Thoracic aorta (tissue), 2 donors: ENCODE results near the gene SLC15A1. TPM values are rescaled to one million over a fixed set of nuclear protein-coding genes. Genes with fewer than 3 reads are reported as not detected.

Experiments
- ATAC-seq: fragments of 150-250 bp; one replicate; pipeline ENCODE4 v1.8.0; 2017; ENCODE audit warnings: low read depth; ENCODE audit not compliant: insufficient number of reproducible peaks, low FRiP score
- DNase-seq: peaks from one replicate; pipeline ENCODE4 v3.0.0-alpha.2; 2020; ENCODE audit warnings: low spot score
- H3K27ac ChIP-seq, 2 donors: fragments of 200-600 bp; sonication (generic); 1 replicate in 1 of 2; 2 replicates in 1 of 2; pipeline ENCODE4 v1.5.1; 2016; ENCODE audit warnings: mild to moderate bottlenecking in 2 of 2, moderate library complexity in 2 of 2
- H3K27me3 ChIP-seq: fragments of 200-600 bp; sonication (generic); replicated peaks from 2 replicates; pipeline ENCODE4 v1.6.0; 2016; ENCODE audit warnings: mild to moderate bottlenecking; ENCODE audit not compliant: insufficient read depth
- H3K36me3 ChIP-seq: fragments of 200-600 bp; sonication (generic); one replicate; pipeline ENCODE4 v1.5.1; 2016
- H3K4me1 ChIP-seq, 2 donors: fragments of 200-600 bp; sonication (generic); 1 replicate in 1 of 2; 2 replicates in 1 of 2; pipeline versions ENCODE4 v1.5.1 to v1.6.0; 2016; ENCODE audit warnings: low read depth in 2 of 2, mild to moderate bottlenecking in 1 of 2; ENCODE audit not compliant: control insufficient read depth in 1 of 2
- H3K4me3 ChIP-seq: fragments of 200-600 bp; sonication (generic); 2 replicates; pipeline ENCODE4 v1.5.1; 2016; ENCODE audit warnings: mild to moderate bottlenecking
- H3K9me3 ChIP-seq: fragments of 200-600 bp; sonication (generic); 2 replicates; pipeline ENCODE4 v1.5.1; 2016
- total RNA-seq, 2 donors: library from RNA; depleted of rRNA; stranded (reverse); fragments of >200 nt; gene quantifications; one replicate each; pipeline versions ENCODE4 v1.1.0 to v1.2.3, GENCODE V29; 2016
- TF ChIP-seq, protein P1 (sequence below): fragments of 200-600 bp; sonication (generic); IDR thresholded peaks from one replicate; pipeline ENCODE4 v1.5.1; 2019; ENCODE audit warnings: antibody characterized with exemption

Gene SLC15A1
- total RNA-seq, 2 donors from 2014 or later, result not detected

DNA sequence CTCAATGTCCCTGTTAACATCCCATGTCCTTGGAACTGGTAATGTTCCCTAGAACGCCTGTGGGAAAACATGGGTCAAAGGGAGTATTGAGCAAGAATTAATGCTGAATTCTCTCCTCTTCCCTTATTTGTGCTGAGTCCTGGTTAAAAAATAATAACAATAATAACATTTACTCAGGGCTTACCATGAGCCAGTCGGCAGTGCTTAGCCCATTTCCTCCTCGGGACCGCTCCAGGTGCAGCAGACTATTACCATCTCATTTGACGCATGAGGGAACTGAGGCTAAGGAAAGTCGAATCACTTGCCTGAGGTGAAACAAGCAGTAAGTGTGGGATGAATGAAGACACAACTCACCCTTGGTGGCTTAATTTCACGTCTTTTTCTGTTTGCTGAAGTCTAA is 33.6 kb upstream of the SLC15A1 start:
- H3K36me3 ChIP-seq, result no peaks in the 10 kb centered on the region

DNA sequence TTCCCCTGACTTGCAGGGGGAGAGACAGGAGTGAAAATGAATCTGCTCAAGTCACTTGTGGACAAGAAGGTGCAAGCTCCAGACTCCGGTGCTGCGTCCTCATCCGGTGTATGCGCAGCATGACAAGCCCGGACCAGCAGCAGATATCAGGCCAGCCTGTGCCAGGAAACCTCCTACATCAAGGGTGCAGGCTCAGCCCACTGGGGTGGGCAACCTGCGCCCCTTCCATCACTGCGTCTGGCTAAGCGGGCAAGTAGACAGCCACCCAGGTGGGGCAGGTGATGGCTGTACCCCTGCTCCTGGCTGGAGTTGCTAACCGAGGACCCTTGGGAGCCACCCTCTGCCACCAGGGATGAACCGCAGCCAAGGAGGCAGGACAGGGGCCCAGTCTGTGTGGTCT is 32.9 kb upstream of the SLC15A1 start:
- Histone ChIP-seq H3K4me3 (no peak overlapping the region), H3K27ac (no peak overlapping the region), H3K36me3 (no peaks in the 10 kb centered on the region), H3K27me3 (no peaks in the 10 kb centered on the region), H3K9me3 (no peaks in the 10 kb centered on the region), H3K4me1 (no peaks in the 10 kb centered on the region)
- DNase-seq, result no peak
- TF ChIP-seq, protein P1, sequence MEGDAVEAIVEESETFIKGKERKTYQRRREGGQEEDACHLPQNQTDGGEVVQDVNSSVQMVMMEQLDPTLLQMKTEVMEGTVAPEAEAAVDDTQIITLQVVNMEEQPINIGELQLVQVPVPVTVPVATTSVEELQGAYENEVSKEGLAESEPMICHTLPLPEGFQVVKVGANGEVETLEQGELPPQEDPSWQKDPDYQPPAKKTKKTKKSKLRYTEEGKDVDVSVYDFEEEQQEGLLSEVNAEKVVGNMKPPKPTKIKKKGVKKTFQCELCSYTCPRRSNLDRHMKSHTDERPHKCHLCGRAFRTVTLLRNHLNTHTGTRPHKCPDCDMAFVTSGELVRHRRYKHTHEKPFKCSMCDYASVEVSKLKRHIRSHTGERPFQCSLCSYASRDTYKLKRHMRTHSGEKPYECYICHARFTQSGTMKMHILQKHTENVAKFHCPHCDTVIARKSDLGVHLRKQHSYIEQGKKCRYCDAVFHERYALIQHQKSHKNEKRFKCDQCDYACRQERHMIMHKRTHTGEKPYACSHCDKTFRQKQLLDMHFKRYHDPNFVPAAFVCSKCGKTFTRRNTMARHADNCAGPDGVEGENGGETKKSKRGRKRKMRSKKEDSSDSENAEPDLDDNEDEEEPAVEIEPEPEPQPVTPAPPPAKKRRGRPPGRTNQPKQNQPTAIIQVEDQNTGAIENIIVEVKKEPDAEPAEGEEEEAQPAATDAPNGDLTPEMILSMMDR, result no peak
- ATAC-seq, result no peak

More for the DNA sequence above, 33.6 kb upstream of the SLC15A1 start:
- TF ChIP-seq, protein P1, result no peak
- no peaks in the 10 kb centered on the region for H3K27me3 ChIP-seq
- no peak overlapping the region for H3K27ac ChIP-seq
- ATAC-seq (no peak), DNase-seq (no peak)
- H3K4me1 ChIP-seq, result no peaks in the 10 kb centered on the region
- no peak overlapping the region for H3K4me3 ChIP-seq
- H3K9me3 ChIP-seq, result no peaks in the 10 kb centered on the region

DNA sequence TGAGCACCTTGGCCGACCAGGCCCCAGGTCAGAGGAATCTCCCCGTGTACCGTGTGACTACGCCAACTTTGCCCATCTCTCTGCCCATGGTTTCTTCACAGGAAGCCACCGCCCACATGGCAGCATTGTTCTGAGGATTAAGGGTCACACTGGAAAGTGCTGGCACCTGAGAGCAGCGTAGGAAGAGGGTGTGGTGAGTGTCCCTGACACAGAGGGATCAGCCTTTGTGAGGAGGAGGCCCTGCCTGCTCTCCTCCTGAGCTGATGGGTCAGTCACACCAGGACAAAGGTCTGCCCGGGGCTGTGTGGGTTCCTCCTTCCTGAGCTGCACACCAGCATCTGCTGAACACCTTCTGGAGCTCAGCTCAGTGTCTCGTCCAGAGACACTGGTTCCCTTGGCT is 32.2 kb upstream of the SLC15A1 start:
- no peaks in the 10 kb centered on the region for H3K36me3 ChIP-seq
- TF ChIP-seq, protein P1, result no peak
- no peak overlapping the region for H3K27ac ChIP-seq
- no peaks in the 10 kb centered on the region for H3K4me1 ChIP-seq
- ATAC-seq (no peak), DNase-seq (no peak)
- H3K27me3 ChIP-seq, result no peaks in the 10 kb centered on the region
- H3K9me3 ChIP-seq, result no peaks in the 10 kb centered on the region
- no peak overlapping the region for H3K4me3 ChIP-seq

DNA sequence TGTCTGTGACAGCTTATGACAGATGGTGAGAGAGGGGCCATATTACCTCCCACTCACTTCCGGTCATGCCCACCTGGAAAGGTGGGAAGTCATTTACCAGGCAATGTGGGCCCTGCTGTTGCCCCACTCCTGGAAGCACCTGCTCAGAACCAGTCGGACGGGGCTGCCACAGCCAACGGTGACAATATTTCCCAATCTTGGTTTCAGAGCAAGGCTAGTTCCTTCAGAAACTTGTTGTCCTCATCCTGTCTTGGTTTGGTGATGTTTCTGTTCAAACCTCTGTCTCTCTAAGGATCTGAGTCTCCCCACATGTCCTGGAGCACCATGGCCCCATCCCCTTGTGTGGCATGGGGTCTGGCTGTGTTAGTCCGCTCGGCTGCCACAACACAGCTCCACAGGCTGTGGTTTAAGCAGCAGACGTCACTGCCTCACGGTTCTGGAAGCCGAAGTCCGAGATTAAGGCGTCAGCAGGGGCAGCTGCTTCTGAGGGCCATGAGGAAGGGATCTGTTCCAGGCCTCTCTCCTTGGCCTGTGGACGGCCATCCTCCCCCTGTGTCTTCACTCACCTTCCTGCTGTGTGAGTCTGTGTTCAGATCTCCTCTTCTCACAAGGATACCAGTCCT is 31.5 kb upstream of the SLC15A1 start:
- ATAC-seq (no peak), DNase-seq (no peak)
- no peaks in the 10 kb centered on the region for H3K36me3 ChIP-seq
- no peaks in the 10 kb centered on the region for H3K4me1 ChIP-seq
- H3K27ac ChIP-seq, result no peak overlapping the region
- no peak overlapping the region for H3K4me3 ChIP-seq
- TF ChIP-seq, protein P1, result no peak
- H3K9me3 ChIP-seq, result no peaks in the 10 kb centered on the region
- H3K27me3 ChIP-seq, result no peaks in the 10 kb centered on the region

DNA sequence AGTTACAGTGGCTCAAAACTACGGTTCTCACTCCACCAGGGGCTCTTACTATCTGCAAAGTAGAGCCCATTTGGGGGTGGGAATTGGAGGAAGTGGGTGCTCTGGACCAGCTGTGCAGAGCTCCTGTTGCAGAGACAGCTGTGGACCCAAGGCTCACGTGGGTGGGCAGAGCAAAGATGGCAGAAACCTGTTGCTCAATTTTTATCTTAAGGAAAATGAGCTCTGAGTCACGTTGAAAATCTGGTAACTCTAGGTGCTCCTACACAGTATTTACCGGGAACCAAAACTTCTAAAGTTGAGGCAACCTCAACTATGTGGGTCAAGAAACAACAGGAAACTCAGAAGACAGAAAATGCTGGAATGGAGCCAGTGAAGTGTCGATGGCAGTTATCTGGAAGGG is 30.2 kb upstream of the SLC15A1 start:
- no peak for ATAC-seq
- no peak overlapping the region for H3K27ac ChIP-seq

More for the DNA sequence above, 30.2 kb upstream of the SLC15A1 start:
- TF ChIP-seq, protein P1, result no peak
- H3K27me3 ChIP-seq, result no peaks in the 10 kb centered on the region
- H3K4me1 ChIP-seq, result no peaks in the 10 kb centered on the region
- no peaks in the 10 kb centered on the region for H3K9me3 ChIP-seq
- DNase-seq, result no peak
- H3K36me3 ChIP-seq, result no peaks in the 10 kb centered on the region
- no peak overlapping the region for H3K4me3 ChIP-seq
